AG08396 (cell line): ENCODE data around the gene CWC15.
A peak's percentile ranks its signal among the peaks of the same experiment; 100 is the strongest.
"Not testable (repeated sequence)": the region's sequence is repeated elsewhere in the genome, so short reads cannot be mapped to it uniquely, and the experiment has no call there.

Source experiments
- DNase-seq: peaks from one replicate; pipeline ENCODE4 v3.0.0; 2012; ENCODE audit warnings: low spot score, mixed read lengths

CWC15 gene

DNA sequence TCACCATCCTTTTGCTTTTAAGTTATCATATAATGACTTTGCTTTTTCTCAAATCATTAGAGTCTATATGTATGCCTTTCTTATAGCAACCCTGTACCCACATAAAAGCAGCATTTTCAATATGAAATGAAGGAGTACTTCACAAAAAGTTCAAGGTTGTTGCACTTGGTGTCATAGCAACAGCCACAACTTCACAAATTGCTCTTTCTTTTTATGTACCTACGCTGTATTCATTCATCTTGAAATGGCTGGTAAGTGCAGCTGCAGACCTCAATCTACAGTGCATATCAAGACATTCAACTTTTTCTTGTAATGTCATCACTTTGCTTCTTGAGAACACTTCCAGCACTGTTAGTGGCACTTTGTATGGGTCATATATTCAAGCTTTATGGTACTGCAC is 18.6 kb downstream of the CWC15 start:
- no peak for DNase-seq

GRCh38 chr11:94948070-94948617 is 25.2 kb downstream of the CWC15 start:
- peak; percentile 14 for DNase-seq

DNA sequence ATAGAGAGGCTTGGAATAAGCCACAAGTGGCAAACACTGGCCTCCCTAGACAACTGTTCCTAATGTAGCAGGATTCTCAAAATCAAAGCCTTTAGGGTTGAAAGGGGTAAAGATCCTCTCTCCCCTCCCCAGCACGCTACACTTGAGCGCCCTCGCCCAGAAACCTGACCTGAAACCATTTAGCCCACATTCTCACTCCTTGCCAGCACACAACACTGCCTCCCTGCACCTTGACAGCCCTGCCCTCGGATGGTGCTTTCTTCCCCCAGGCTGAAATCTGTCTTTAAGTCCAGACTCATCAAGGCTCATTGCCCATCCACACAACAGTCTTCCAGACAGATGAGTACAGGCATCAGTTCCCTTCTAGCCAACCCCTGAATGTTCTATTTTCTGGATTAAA is 26.5 kb downstream of the CWC15 start:
- DNase-seq = no peak

DNA sequence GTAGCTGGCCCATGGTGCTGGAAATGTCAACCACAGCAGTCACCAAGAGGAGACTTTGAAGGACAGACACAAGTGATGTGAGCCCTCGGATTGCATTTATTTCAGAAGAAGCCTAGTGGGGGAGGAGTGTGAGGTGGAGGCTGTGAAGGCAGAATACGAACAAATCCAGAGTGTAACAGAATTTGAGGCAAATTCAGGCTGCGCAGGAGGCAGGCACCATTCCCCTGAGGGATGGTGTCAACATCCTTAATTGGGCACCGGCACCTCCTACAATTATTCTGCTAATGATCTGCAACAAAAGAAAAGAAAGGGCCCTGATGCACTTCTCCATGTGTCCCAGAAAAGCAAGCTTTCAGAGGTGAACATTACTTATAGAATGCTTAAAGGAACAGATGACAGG is 32.2 kb downstream of the CWC15 start:
- no peak for DNase-seq

DNA sequence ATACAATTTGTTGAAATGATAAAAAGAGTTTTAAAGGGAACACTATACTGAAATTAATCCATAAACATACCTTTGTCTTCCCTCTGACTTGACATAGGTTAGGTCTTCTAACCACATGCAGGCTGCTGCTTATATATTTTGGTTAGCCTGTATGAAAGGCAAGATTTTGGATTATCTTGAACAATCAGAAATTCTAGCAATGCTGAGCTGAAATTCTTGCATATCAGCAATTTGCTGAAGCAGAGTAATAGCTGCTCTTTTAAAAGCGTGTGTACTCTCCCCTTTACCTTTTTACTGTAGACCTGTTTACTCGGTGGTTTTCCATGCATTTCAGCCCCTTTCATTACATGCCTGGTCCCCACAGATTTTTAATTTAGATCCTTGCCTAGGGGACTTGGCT is 34.0 kb downstream of the CWC15 start:
- no peak for DNase-seq

- peak; percentile 63 for DNase-seq
Observed at GRCh38 chr11:94938095-94939055, 35.0 kb downstream of the CWC15 start.

GRCh38 chr11:94934846-94935245 is 38.5 kb downstream of the CWC15 start:
- no peak for DNase-seq

GRCh38 chr11:94934362-94934761 is 39.0 kb downstream of the CWC15 start:
- peak; percentile 42 for DNase-seq

DNA sequence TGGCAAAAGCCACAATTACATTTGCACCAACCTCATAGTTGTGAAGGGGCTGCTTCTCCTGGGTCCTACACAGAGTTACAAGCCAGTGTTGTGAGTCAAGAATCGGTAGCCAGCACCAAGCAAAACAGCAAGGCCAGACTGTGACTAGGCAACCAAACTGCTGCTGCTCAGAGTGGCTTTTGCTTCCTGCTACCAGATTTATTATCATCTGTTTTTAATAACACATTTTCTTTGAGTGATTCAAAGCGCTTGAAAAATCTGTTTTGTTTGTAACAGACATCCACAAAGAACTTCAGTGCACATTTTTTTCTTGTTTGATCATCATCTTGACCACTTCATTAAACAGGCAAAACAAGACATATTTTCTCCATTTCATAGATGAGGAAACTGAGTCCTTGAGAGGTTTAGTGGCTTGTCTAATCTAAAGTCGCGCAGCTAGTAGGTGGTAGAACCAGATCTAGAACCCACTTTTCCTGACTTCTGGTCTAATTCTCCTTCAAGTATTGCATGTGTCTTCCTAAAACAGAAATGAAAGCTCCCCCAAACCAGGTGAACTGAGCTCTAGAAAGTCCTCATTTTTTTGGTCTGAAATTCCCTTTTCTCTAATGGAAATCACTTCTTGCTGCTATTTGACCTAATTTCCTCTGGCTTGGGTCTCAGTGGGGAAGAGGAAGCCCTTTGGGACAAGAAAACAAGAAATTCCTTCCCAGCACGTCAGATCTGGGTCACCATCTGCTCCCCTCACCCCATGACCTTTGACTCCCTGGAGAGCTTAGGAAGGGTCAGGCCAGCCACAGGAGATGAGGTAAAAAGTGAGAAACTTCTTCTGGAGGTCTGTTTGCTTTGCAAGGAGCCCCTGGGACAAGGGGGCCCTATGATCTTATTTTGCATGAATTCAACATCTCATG is 39.9 kb downstream of the CWC15 start:
- peak; percentile 84 for DNase-seq

GRCh38 chr11:94932503-94932902 is 40.9 kb downstream of the CWC15 start:
- no peak for DNase-seq

GRCh38 chr11:94932072-94932471 is 41.3 kb downstream of the CWC15 start:
- DNase-seq = not testable (repeated sequence)

DNA sequence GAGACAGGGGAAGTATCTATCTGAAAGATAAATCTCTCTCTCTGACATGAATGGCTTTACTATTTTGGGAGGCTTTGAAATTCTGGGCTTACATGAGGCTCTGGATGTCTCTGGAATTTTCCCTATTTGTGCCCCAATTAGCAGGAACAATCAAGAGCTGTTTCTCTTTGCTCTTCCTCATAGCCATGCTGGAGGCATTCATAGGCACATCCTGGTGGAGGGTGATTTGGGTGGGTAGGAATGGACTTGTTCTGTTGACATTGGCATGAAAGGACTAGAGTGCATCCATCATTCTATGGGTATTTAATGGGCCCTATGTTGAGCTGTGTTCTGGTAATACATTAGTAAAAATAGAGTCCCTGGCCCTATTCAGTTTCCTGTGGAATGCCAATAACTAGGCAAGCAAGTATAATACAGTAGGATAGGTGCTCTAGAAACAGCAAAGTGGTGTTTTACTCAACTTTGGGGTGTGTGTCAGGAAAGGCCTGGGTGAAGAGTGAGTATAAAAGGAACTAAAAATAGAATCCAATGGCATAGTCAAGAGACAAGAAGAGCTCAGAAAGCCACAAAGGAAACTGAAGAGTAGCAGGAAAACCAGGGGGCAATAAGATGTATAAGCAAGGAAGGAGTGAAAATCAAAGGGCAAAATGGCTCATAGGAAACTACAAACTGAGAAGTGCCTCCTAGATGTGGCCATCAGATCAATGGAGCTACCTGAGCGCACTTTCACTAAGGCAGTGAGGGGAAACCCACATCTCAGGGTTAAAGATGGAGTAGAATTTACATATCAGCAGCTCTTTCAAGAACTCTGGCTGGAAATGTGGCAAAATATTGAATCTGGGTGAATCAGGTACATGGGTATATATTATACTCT is 45.0 kb downstream of the CWC15 start:
- no peak for DNase-seq

DNA sequence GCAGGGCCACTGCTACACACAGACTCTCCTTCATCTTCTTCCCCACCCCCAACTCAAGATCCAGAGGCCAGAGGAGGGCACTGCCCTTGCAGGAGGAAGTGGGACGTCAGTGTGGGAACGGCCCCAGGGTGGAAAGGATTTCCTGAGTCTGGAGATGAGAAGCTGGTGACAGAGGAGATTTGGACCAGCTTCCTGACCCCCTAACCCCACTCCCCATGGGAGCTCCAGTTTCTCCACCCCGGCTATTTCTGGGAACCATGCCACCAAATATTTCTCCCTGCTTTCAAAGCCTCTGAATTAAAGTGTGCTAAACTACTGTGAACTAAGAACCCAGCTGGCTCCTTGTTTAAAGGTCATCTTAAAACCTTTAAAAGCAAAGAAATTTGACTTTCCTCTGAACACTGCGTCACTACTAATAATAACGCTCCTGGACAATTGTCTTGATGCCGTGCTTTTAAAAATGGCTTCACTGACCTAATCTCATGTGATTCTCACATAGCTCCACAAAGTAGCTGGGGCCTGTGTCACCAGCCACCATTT is 46.6 kb downstream of the CWC15 start:
- peak; percentile 83 for DNase-seq

- DNase-seq = no peak
Observed at GRCh38 chr11:94926271-94926625, 47.1 kb downstream of the CWC15 start.

DNA sequence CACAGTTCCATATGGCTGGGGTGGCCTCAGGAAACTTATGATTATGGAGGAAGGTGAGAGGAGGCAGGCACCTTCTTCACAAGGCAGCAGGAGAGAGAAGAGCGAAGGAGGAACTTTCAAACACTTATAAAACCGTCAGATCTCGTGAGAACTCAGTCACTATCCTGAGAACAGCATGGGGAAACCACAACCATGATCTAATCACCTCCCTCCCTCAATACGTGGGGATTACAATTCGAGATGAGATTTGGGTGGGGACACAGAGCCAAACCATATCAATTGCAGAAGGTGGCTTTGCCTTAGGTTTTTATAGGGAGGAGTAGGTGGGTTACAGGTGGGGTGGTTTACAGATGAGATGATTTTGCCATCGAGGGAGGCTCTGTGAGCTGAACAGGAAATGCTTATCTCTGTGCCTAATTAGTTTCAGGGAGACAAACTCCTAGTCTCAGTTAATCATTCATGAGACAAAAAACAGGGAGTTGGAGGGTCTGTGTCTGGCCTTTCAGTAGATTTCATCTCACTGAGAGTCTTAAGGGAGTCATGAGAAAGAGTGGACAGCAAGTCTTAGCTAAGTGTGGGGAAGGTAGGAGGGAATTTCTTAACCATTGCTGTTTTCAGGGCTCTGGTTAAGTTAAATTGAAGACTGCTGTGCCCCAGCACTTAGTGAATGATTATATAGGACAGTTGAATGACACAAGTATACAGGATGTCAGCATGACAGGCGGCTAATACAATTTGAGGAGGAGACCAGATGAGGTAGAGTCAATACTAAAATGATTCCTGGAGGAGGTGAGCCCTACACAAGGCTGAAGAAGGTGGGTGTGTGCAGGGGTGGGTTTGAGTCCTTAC is 47.7 kb downstream of the CWC15 start:
- DNase-seq = no peak

GRCh38 chr11:94924612-94925011 is 48.7 kb downstream of the CWC15 start:
- peak; percentile 30 for DNase-seq

GRCh38 chr11:94924171-94924572 is 49.2 kb downstream of the CWC15 start:
- no peak for DNase-seq

DNA sequence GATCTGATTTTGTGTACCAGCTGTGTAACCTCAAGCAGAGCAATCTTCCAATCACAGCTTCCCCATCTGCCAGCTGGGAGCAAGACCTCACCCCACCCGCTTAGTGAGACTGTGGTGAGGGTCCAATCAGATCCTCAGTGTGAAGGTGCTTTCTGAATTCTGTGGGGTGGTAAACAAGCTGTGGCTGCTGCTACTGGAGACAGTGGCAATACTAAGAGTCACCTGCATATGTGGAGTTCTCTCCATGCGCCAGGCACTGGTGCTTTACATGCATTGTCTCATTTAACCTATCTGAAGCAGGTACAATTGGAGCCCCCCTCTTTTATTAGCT is 50.4 kb downstream of the CWC15 start:
- DNase-seq = no peak

DNA sequence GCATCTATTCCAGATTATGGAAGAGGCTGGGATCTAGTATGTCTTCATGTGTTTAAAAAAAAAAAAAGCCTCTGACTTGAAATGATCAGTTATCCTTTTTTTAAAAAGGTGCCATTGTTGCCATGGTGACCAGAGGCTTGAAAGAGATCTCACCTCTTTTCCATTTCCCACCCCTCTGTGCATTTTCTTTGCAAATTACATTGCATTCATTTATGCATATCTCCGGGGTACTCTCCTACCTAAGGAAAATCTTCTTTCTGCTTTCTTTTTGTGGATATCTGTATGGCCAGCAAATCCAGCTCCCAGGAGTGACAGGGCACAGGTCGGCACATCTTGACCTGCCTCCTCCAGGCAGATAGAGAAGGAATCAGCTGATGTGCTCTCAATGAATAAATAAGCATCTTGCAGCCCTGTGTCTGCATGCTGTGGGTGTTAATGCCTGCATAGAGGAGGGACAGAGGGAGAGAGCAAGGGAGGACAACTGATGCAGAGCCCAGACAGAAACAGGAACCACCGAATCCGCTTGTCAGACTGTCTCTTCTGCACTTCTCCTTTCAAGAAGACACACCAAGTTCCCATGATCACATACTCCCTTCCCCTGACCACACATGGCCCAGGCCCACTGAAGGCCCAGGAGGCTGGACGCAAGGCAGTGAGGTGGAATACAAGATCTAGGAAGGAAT is 50.9 kb downstream of the CWC15 start:
- DNase-seq = no peak

DNA sequence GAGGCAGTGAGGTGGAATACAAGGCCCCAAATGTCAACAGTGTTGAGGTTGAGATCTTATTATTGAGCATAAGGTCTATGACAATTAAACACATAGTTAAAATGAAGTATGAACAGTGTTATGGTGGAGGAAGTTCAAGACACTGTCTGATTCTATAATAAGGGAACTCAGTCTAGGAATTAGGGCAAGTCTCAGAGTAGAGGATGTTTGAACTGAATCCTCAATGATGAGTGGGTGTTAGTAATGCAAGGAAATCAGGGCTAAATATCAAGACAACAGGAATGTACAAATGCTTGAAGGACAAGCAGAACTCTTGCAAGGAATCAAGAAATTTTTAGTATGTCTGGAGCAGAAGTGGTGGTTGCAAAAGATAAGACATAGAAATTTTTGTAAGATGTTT is 53.0 kb downstream of the CWC15 start:
- DNase-seq = no peak
